OCI-M1 (cell line): Measurements from ENCODE around the gene FLG2.
A peak's percentile ranks its signal among the peaks of the same experiment; 100 is the strongest.

Experiments
- DNase-seq: peaks from one replicate; lab custom pipeline; 2025; lab: John Stamatoyannopoulos, UW

Gene FLG2

DNA sequence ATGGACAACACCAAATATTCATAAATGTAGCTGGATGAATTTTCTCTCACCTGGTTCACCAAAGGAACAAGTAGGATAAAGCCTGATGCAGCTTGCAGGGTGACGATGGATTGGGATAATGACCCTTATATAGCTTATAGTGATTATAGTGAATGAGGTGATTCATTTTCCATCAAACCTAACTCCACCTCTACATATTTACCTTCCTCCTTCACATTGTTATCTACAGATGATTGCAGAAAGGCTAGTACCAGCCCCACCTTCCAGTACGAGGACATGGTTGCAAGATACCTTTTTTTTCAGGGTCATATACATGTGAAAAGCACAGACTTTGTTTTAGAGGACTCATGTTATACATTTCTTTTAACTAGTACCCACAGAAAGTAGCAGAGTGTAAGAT is at the start of gene FLG2:
FLG2 (minus strand) TSS at position 101 of the 400 bp plus-strand sequence. CDS start 1,122 bp downstream, outside the sequence.
- DNase-seq = no peak

DNA sequence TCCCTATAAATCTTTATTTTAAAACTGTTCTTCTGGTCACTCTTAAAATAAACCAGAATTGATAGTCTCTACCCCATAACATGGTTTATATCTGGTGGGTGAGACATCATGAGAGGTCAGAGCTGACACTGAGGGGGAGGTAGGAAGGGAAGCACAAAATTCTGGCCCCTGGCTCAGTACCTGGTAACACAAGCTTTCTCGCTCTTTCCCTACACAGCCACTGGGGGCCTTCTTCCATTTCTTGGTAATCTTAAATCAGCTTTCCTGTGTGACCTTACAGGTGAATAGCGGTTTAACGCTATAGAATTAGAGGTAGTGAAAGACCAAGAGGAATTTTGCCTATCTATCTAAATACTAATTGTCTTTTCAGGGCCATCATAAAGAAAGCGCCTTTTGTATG is 48.9 kb upstream of the FLG2 start:
- DNase-seq = no peak

DNA sequence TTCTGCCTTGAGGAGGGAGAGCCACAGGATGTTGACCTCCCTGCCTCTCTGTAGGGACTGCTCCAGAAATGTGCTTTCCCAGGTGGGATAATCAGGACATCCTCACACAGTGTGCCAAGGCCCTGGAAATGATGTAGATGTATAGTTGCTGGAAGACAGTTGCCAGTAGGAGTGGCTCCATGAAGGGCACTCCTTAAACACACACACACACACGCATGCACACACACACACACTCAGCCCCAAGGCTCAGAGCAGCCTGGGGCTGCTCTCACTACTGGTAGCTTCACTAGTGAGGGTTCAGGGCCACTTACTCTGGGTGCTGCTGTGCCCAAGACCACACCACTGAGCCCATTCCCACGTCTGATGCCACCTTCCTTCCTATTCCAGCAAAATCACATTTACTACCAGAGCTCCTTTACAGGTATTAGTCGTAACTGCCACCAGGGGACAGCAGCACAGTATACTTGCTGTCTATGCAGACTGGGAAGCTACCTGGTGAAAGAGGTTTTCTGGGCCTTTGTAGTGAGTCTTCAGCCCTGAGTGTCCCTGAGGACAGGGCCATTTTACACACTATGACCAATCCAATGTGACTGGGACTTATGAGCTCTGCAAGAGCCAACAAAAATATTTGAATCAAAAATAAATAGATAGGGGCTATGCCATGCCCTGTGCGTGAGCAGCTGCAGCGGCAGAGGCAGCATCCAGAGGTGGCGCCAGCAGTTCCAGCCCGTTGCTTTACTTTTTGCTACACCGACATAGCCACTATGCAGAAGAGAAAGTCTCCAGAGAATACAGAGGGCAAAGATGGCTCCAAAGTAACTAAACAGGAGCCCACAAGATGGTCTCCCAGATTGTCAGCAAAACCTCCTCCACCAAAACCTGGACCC is 39.2 kb upstream of the FLG2 start:
- peak; percentile 13 for DNase-seq

DNA sequence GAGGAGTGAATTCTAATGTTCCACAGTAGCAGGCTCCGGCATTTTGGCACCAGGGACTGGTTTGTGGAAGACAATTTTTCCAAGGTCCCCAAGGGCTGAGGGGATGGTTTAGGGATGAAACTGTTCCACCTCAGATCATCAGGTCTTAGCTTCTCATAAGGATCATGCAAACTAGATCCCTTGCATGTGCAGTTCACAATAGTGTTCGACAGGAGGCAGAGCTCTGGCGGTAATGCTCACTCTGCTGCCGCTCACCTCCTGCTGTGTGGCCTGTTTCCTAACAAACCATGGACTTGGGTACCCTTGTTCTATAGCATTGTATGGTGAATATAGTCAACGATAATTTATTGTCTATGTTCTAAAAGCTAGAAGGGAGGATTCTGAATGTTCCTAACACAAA is 37.7 kb upstream of the FLG2 start:
- DNase-seq = no peak

DNA sequence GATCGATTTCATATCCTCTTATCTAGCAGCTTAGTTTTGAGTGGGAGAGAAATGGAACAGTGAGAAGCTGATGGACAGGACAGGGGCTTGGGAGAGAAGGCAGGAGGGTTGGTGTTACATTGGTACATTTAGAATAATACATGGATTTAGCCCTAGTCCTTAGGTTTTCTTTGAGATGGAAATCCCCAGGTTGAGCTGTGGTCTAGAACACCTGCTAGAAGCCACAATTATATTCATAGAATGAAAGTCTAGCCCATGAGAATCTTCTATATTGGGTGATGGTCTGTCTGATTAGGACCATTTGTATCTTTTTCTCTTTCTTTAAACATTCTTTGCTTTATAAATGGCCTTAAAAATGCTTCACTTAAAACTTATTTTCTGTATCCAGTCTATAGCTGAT is 34.3 kb upstream of the FLG2 start:
- DNase-seq = no peak

DNA sequence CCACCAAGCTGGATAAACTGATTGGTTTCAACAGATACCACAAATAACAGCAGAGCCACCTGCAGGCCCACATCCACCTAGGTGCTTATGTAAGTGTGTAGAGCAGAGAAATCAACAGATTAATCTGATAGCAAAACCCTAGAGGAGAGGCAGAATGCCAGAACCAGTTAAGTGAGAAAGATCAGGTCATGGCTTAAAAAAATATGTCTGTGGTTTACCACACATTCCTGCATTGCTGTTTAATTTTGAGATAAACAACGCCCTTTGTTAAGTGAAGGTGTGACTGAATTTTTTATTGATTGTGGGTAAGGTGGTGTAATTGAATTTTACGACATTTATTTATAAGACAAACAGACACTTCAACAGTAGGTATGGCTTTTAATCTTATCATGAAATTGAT is 33.1 kb upstream of the FLG2 start:
- DNase-seq = no peak

DNA sequence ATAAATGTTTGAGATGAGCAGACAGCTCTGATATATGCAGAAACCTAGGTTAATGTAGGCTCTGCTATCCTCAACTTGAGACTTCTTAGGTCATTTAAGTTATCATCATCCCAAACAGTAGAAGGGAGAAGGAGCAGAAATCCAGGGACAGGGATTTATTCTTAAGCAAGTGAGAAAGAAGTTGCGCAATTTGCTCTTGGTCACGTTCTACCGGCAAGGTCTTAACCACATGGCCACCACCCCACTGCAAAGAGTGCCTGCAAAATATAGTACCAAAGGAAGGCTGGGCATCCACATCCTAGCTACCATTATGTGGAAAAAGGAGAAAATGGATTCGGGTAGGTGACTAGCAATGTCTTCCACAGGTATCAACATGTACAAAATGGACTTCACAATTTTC is 29.1 kb upstream of the FLG2 start:
- DNase-seq = peak; percentile 16

DNA sequence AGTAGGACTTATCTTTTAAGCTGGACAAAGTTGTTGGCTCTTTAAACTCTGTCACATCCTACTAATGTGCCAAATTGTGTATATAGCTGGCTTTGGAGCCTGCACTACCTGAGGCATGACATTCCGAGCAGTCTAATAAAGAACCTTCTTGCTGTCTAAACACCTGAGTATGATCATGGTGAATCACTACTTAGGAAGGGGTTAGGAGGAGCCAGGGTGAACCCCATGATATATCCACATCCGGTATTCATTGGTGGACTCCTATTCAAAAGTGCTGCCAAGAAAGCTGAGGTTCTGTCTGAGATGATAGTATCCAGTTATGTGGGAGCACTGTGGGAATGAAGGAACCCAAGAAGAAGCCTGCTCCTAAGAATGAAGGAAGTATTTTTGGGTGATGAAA is 27.1 kb upstream of the FLG2 start:
- DNase-seq = no peak

DNA sequence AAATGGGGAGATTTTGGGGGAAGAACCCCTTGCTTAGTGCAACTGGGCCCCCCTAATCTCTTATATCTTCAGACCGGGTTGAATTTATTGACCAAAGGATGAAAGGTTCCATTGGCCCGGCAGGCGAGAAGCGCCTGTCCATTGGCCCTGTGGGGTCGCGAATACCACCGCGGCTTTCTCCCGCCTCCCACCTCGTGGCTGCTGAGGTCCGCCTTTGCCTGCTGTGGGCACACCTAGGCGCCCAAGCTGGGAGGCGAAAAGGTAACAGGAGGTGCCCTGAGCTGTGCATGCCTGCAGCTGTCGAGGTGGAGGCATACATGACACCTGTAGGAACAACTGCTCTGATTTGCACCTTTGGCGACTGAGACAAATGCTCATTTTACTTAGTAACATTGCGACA is 21.1 kb upstream of the FLG2 start:
- DNase-seq = no peak

DNA sequence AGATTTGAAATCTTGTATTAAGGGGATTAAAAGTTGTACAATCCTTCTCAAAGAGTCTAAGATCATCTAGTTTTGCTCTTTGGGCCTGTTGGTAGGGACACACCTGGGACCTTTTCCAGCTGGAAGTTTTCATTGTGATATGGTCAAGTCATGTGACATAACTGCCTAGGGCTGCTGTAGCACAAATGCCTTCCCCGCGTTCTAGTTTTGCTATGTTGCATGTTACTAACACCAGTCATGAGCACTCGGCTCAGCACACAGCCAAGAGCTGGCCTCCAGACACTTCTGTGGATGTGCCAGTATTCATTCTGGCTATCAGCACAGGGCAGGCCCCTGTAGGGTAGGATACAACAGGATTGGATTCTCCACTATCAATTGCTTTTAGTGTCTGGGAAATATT is 14.6 kb upstream of the FLG2 start:
- no peak for DNase-seq

DNA sequence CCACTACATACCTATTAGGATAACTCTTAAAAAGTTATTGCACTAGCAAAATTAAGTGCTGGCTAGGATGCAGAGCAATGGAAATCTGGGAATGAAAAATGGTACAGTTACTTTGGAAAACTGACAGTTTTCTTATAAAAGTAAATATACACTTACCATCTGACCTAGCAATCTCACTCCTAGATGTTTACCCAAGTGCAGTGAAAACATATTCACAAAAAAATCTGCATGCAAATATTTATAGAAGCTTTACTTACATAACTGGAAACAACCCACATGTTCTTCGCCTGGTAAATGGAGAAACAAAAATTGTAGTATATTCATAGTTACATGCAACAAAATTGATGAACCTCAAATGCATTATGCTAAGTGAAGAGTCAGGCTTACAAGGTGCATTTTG is 12.9 kb upstream of the FLG2 start:
- DNase-seq = no peak

DNA sequence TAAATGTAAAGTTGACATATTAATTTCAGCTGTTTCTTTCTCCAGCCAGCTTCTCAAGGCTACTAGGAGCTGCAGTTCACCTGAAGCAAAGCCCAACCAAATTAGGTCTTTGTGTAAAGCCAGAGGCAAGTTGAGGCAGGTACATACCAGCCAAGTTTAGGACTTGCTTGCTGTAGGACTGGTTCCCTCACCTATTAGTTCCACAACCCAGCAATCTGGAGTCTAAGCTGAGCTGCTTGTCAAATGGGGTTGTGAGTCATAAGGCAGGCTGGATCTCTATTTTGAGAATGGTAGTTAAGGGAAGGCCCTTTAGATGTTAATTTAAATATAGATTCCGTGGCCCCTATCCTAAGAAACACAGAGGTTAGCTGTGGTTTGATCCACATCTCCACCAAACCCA is 7.6 kb upstream of the FLG2 start:
- DNase-seq = no peak

DNA sequence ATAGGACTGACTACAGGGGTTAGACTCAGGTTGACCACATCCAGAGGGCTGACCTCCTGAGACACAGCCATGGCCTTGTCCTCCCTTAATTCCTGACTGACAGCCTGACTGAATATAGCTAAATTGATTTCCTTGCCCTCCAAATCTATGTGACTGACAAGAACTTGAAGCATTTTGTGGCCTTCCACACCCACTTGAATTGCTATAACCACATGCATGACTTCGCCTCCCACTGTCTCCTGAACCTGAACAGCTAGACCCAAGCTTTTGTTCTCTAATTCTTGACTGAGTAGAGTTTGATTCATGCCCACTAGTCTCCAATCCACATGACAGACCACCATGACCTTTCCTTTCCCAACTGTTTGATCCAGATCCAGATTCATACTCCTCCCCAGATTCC is 3.1 kb downstream of the FLG2 start:
- DNase-seq = no peak

DNA sequence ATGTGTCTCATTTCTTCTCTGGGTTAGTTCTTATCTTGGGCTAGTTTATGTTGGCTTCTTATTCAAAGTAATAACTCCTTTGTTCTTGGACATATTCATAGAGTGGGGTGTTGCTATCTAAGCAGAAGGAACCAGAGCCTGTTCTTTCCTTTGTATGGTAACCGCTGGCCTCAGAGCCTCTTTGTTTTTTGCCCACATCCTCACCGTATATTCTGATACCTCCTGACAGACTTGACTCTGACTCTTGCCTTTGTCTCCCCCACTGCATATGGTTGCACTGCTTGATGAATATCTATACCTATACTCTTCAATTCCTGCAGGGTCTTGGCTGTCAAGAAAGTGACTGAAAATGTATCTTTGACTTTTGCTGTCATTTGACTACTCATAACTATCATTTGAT is 10.2 kb downstream of the FLG2 start:
- DNase-seq = no peak

DNA sequence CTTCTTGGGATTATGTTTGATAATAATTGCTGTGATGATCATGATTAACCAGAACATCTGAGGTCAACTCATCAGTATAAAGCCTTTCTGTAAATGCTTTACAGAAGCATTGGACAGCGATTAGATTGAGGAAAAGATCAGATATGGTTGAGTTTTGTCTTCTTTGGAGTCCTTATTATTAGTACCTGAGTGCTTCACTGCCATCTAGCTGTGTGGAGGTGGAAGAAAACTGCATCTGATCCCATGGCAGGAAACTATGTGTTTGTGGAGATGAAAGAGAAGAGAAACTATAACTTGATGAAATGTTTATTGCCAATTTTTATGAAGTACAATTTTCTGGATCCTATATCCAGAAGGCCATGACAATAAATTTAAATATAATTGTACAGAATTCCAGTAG is 11.4 kb downstream of the FLG2 start:
- peak; percentile 38 for DNase-seq

DNA sequence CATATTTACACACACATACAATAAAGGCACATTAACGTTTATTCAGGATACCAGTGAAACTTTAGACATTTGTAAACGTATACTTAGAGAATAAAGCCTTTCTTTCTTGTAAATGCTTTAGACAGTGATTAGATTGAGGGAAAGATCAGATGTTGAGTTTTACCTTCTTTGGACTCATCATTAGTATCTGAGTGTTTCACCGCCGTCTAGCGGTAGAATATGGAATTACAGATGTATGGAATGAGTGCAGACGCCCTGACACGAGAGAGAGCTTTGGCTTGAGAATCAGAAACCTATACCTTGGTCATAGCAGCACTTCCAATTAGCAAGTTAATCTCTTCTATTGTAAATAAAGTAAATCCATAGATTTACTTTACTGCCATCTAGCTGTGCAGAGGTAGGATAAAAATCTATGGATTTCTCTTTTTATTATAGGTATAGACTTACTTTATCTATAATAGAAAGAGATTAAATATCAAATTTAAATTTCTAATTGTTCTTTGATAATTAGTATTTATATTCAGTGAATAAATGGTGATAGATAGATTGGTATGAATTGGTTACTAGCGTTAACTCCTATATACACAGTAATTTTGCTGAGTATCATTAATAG is 12.6 kb downstream of the FLG2 start:
- peak; percentile 89 for DNase-seq

DNA sequence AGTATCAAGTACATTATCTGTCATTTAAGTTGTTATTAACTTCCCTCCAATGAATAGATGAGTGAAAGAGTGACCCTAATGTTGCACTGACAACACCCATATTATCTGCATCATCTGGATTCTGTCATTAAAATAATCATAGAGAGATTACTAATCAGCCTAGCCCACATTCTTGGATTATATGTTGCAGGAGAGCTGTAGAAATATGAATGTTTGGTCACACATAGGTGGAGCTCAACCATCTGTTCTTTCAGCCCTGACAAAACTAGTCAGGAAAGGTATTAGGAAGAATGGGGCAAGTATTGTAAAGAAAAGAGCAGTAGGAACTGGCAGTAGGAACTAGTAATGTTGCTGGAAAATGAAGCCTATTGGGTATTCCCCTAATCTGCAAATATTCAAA is 15.4 kb downstream of the FLG2 start:
- DNase-seq = no peak

DNA sequence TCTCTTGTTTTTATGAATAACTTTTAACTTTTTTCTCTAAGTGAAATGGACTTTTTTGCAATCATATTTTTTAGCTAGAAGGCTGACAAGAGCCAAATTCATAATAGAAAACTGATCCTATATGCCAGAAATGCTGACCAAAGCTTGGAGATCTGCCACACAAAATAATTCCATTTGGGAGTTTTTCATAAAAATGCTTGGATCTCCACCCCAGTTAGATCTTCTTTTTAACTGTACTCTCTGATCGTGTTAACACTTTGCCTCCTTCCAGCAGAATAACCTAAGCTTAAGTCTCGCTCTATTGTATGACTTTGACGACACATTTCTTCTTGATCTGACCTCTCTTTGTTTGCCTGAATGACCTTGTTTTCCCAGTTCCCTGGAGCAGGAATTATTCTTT is 16.8 kb downstream of the FLG2 start:
- no peak for DNase-seq

DNA sequence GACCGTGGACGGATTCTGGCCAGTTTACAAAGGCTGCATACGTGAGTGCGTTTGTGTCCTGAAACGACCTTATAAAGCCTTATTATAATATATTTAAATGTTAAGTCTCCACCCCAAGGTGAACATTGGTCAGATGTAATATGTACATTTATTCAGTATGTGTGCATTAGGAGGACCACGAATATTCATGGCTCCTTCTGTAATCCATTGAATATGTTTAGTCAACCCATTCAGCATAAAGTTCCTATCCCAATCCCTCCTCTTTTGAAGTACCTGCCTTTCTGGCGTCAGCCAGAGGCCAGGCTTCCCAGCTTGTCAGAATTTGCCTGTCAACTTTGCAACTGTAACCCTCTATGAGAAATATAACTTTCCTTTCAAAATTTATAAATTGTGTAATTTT is 24.4 kb downstream of the FLG2 start:
- no peak for DNase-seq

DNA sequence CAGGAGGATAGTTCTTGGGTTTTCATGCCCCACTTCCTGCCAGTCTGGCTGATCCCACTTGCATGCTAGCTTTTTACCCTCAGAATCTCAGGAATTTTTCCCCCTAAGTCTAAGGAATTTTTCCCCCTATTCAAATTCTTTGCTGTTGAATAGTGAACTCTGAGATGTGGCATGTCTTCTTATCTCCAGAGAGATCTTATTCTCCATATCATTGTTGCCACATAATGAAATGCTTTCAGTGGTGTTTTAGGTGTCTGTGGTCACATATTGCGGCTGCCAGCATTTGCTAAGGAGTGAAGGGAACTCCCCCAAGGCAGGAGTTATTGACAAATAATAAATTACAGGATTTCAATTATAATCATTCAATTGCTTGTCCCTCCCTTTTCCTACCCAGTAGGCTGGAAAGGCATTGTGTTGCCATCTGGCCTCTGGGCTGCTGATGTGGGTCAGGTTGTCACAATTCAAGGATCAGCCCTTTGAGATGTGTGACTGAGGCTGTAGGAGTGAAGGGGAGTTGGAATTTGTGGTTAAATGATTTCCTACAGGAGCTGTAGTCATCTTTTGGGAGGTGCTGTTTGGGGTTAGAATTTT is 30.9 kb downstream of the FLG2 start:
- no peak for DNase-seq

DNA sequence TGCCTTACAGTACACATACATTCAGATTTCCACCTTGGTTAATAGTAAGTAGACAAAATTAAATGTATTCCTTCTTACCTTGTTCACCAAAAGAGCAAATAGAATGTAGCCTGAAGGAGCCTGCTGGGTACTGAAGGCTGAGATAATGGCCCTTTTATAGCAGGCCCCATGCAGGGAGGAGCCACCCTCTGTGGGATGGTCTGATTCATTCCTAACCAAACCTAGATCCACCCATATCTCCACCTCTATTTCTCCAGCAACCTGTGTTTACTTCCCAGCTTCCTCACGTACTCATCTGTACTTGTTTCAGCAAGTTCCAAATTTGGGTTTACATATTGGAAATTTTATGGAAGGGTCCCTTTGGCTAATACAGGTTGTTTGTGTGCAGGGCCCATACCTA is 34.7 kb downstream of the FLG2 start, which contains the start of gene FLG:
FLG (minus strand) TSS at position 129 of the 400 bp plus-strand sequence. CDS start 9,783 bp downstream, outside the sequence.
- no peak for DNase-seq

DNA sequence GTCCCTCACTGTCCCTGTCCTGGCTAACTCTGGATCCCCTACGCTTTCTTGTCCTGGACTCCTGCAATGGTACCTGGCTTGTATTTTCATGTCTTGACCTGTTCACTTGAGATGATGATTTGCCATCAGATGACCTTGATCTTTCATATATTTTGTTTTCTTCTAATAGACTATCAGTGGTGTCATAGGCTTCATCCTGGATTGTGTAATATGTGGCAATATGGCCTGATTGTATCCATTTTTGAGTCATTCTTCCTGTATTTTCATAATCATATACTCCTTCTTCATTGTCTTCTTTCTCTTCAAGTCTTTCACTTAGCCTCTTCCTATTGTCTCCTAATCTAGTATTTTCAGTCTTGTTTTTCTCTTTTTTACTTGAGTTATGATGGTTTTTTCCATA is 45.8 kb downstream of the FLG2 start:
- peak; percentile 30 for DNase-seq

DNA sequence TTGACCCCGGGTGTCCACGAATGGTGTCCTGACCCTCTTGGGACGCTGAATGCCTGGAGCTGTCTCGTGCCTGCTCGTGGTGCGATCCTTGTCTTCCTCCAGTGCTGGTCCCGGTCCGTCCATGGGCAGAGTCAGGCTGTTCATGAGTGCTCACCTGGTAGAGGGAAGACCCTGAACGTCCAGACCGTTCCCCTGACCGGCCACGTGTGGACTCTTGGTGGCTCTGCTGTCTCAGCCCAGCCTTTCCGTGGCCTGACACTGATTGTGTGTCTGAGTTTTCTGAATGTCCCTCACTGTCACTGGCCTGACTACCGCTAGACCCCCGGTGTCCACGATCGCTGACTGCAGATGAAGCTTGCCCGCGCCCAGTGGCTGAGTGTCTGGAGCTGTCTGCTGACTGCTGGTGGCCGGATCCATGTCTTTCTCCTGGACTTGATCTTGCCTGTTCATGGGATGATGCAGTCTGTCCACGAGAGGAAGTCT is 46.4 kb downstream of the FLG2 start:
- no peak for DNase-seq
